ENCODE results near the gene PTPA.
"Not testable (repeated sequence)": the region's sequence is repeated elsewhere in the genome, so short reads cannot be mapped to it uniquely, and the experiment has no call there.

Gene PTPA

DNA sequence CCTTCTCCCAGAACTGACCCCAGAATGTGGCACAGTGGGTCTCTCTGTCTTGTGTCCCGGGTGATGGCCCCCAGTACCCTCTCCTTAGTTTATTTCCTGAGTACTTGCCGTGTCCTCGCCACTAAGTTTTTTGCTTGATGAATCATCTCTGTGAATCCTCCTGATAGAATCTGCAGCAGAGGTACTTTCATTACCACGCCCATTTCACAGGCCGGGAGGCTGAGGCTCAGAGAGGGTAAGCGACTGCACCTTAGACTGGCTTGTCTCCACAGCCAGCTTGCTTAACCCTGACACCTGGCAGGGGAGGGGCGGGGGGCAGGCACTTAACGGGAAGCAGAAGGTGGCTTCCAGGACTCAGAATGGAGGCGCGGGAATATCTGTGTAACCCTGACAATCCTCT lies 74.8 kb downstream of the PTPA start:
- no peak overlapping the region for H2AFZ ChIP-seq (ENCODE audit: low read depth, low read length)
- H3K4me3 ChIP-seq (ENCODE audit: low read length), result no peak overlapping the region
- peaks cover 5% of the 10 kb centered on the region; the same call in 1 of the 2 replicates for H3K27me3 ChIP-seq (ENCODE audit: low read depth, low read length)
- H3K27ac ChIP-seq (ENCODE audit: low read length), result no peak overlapping the region
- no peak overlapping the region for H3K9ac ChIP-seq (ENCODE audit: low read length)
- H3K9me3 ChIP-seq (ENCODE audit: insufficient read depth, low read length), result no peaks in the 10 kb centered on the region
- H3K36me3 ChIP-seq (replicated peaks; ENCODE audit: low read depth, low read length), result no peaks in the 10 kb centered on the region
- TF ChIP-seq, protein P1, sequence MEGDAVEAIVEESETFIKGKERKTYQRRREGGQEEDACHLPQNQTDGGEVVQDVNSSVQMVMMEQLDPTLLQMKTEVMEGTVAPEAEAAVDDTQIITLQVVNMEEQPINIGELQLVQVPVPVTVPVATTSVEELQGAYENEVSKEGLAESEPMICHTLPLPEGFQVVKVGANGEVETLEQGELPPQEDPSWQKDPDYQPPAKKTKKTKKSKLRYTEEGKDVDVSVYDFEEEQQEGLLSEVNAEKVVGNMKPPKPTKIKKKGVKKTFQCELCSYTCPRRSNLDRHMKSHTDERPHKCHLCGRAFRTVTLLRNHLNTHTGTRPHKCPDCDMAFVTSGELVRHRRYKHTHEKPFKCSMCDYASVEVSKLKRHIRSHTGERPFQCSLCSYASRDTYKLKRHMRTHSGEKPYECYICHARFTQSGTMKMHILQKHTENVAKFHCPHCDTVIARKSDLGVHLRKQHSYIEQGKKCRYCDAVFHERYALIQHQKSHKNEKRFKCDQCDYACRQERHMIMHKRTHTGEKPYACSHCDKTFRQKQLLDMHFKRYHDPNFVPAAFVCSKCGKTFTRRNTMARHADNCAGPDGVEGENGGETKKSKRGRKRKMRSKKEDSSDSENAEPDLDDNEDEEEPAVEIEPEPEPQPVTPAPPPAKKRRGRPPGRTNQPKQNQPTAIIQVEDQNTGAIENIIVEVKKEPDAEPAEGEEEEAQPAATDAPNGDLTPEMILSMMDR (IDR thresholded peaks at IDR 0.05; ENCODE audit: low read depth, low read length), result no peak
- TF ChIP-seq EZH2phosphoT487 (IDR thresholded peaks at IDR 0.05; ENCODE audit: low read depth), result no peak
- no peaks in the 10 kb centered on the region for H3K79me2 ChIP-seq (ENCODE audit: low read length)
- no peak overlapping the region for H3K4me2 ChIP-seq (ENCODE audit: low read length)
- H3K4me1 ChIP-seq (ENCODE audit: low read length), result peaks cover 8% of the 10 kb centered on the region
- no peaks in the 10 kb centered on the region for H4K20me1 ChIP-seq (ENCODE audit: insufficient read depth, low read length)

DNA sequence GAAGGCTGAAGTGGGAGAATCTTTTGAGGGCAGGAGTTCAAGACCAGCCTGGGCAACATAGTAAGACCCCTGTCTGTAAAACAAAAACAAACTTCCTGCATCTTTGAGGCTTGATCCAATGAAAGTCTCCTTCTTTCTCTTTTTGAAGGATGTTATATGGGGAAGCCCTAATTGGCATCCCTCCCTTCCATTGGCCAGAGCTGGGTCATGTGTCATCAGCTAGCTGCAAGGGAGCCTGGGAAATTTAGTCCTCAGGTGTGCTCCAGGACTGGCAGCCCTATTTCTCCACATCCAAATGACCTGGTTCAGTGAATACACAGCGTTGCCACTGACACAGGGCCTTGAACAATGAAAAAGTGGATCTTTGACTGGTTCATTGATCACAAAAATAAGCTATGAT lies 75.8 kb downstream of the PTPA start:
- H3K36me3 ChIP-seq (replicated peaks; ENCODE audit: low read depth, low read length), result no peaks in the 10 kb centered on the region
- peaks cover 8% of the 10 kb centered on the region for H3K4me1 ChIP-seq (ENCODE audit: low read length)
- TF ChIP-seq, protein P1 (IDR thresholded peaks at IDR 0.05; ENCODE audit: low read depth, low read length), result no peak
- TF ChIP-seq EZH2phosphoT487 (IDR thresholded peaks at IDR 0.05; ENCODE audit: low read depth), result no peak
- H2AFZ ChIP-seq (ENCODE audit: low read depth, low read length), result no peak overlapping the region
- no peaks in the 10 kb centered on the region for H3K9me3 ChIP-seq (ENCODE audit: insufficient read depth, low read length)
- no peak overlapping the region for H3K27ac ChIP-seq (ENCODE audit: low read length)
- H3K27me3 ChIP-seq (ENCODE audit: low read depth, low read length), result peaks cover 5% of the 10 kb centered on the region; the same call in 1 of the 2 replicates
- H4K20me1 ChIP-seq (ENCODE audit: insufficient read depth, low read length), result no peaks in the 10 kb centered on the region
- no peak overlapping the region for H3K4me3 ChIP-seq (ENCODE audit: low read length)
- H3K4me2 ChIP-seq (ENCODE audit: low read length), result no peak overlapping the region
- no peaks in the 10 kb centered on the region for H3K79me2 ChIP-seq (ENCODE audit: low read length)
- no peak overlapping the region for H3K9ac ChIP-seq (ENCODE audit: low read length)

GRCh38 chr9:129189971-129190370 lies 78.8 kb downstream of the PTPA start:
- not testable (repeated sequence) for H3K36me3 ChIP-seq (replicated peaks; ENCODE audit: low read depth, low read length); H3K4me3 ChIP-seq (ENCODE audit: low read length); H3K9me3 ChIP-seq (ENCODE audit: insufficient read depth, low read length); H3K4me2 ChIP-seq (ENCODE audit: low read length); H3K79me2 ChIP-seq (ENCODE audit: low read length); H2AFZ ChIP-seq (ENCODE audit: low read depth, low read length); H3K4me1 ChIP-seq (ENCODE audit: low read length); H4K20me1 ChIP-seq (ENCODE audit: insufficient read depth, low read length); H3K27ac ChIP-seq (ENCODE audit: low read length); H3K9ac ChIP-seq (ENCODE audit: low read length)
- H3K27me3 ChIP-seq (ENCODE audit: low read depth, low read length), result peaks cover 20% of the 10 kb centered on the region; the same call in 1 of the 2 replicates

DNA sequence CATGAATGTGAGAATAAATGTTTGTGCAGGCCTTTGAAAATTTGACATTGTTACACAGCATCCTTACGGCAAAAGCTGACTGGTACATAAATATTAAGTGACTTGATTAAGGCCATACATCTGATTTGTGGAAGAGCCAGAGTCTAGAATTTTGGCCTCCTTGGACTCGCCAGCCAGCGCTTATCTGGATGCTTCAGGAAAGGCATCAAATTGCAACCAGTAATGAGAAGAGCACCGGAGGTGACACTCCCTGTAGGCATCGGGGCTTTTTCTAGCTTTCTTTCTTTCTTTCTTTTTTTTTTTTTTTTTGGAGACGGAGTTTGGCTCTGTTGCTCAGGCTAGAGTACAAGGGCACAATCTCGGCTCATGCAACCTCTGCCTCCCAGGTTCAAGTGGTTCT lies 80.0 kb downstream of the PTPA start:
- TF ChIP-seq, protein P1 (IDR thresholded peaks at IDR 0.05; ENCODE audit: low read depth, low read length), result no peak
- no peak for TF ChIP-seq EZH2phosphoT487 (IDR thresholded peaks at IDR 0.05; ENCODE audit: low read depth)
- Histone ChIP-seq H4K20me1 (ENCODE audit: insufficient read depth, low read length) (no peaks in the 10 kb centered on the region), H3K9ac (ENCODE audit: low read length) (no peak overlapping the region), H3K4me1 (ENCODE audit: low read length) (no peaks in the 10 kb centered on the region), H3K79me2 (ENCODE audit: low read length) (no peaks in the 10 kb centered on the region), H3K27me3 (ENCODE audit: low read depth, low read length) (peaks cover 20% of the 10 kb centered on the region; the same call in 1 of the 2 replicates), H3K9me3 (ENCODE audit: insufficient read depth, low read length) (no peaks in the 10 kb centered on the region), H2AFZ (ENCODE audit: low read depth, low read length) (no peak overlapping the region), H3K4me3 (ENCODE audit: low read length) (no peak overlapping the region), H3K4me2 (ENCODE audit: low read length) (no peak overlapping the region), H3K36me3 (replicated peaks; ENCODE audit: low read depth, low read length) (no peaks in the 10 kb centered on the region), H3K27ac (ENCODE audit: low read length) (no peak overlapping the region)

- Histone ChIP-seq H3K79me2 (ENCODE audit: low read length) (no peaks in the 10 kb centered on the region), H2AFZ (ENCODE audit: low read depth, low read length) (no peak overlapping the region), H3K36me3 (replicated peaks; ENCODE audit: low read depth, low read length) (no peaks in the 10 kb centered on the region), H3K9me3 (ENCODE audit: insufficient read depth, low read length) (no peaks in the 10 kb centered on the region), H3K4me3 (ENCODE audit: low read length) (no peak overlapping the region), H3K27ac (ENCODE audit: low read length) (no peak overlapping the region), H4K20me1 (ENCODE audit: insufficient read depth, low read length) (no peaks in the 10 kb centered on the region), H3K27me3 (ENCODE audit: low read depth, low read length) (peaks cover 15% of the 10 kb centered on the region; the same call in 1 of the 2 replicates), H3K4me2 (ENCODE audit: low read length) (no peak overlapping the region), H3K9ac (ENCODE audit: low read length) (no peak overlapping the region), H3K4me1 (ENCODE audit: low read length) (no peaks in the 10 kb centered on the region)
- TF ChIP-seq EZH2phosphoT487 (IDR thresholded peaks at IDR 0.05; ENCODE audit: low read depth), result no peak
- TF ChIP-seq, protein P1 (IDR thresholded peaks at IDR 0.05; ENCODE audit: low read depth, low read length), result no peak
Measured at GRCh38 chr9:129193655-129194054, 82.4 kb downstream of the PTPA start.
